ENCODE measurements around the gene SYTL1. TPM values are rescaled to one million over a fixed set of nuclear protein-coding genes. Genes with fewer than 3 reads are reported as not detected.

The SYTL1 gene
- total RNA-seq, 2 donors from 2014 or later, result 6.7 to 7.5 TPM

DNA sequence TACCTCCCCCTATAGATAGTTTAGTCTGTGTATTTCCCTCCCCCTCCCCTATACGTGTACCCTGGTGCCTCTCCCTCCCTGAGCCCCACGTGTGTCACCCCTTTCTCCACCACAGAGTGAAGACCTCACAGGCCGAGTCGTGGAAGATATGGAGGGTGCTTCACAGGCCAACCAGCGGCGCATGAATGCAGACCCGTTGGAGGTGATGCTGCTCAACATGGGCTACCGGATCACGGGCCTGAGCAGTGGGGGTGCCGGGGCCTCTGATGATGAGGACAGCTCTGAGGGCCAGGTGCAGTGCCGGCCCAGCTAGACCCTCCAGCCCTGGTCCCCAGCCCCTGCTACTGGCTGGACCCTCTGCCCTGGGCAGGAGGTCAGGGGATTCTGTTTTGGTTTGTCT, 35.8 kb upstream of the SYTL1 start:
- no peak overlapping the region for H3K9ac ChIP-seq (ENCODE audit: extremely low read depth, low read length, poor library complexity, severe bottlenecking)
- H3K27me3 Mint-ChIP-seq (ENCODE audit: insufficient read depth), result no peaks in the 10 kb centered on the region
- peak overlapping the region; percentile 79 for H3K27ac ChIP-seq (ENCODE audit: low read depth, low read length)
- no peaks in the 10 kb centered on the region for H3K27me3 ChIP-seq (ENCODE audit: control insufficient read depth, insufficient read depth, low read length, poor library complexity, severe bottlenecking)
- no peaks in the 10 kb centered on the region for H3K36me3 ChIP-seq (ENCODE audit: control insufficient read depth, insufficient read depth, low read length)
- H3K27ac Mint-ChIP-seq, result no peak overlapping the region
- no peak overlapping the region for H3K4me3 ChIP-seq (ENCODE audit: low read length)
- TF ChIP-seq CTCF (conservative IDR thresholded peaks at IDR 0.05), result no peak
- H3K4me1 ChIP-seq (ENCODE audit: control insufficient read depth, insufficient read depth, low read length), result peaks cover 15% of the 10 kb centered on the region
- H3K4me1 Mint-ChIP-seq, result peaks cover 24% of the 10 kb centered on the region
- peaks cover 14% of the 10 kb centered on the region for H3K36me3 Mint-ChIP-seq (ENCODE audit: low read depth)
- no peaks in the 10 kb centered on the region for H3K9me3 ChIP-seq (ENCODE audit: control insufficient read depth, low read length)
- H3K4me3 Mint-ChIP-seq, result no peak overlapping the region
- no peaks in the 10 kb centered on the region for H3K9me3 Mint-ChIP-seq
- 90 to 96% methylated on average over 6 to 11 of the region's 11 CpGs for WGBS, 2 experiments (ENCODE audit: insufficient coverage in 1 of 2, insufficient read length in 1 of 2)
- DNase-seq, result peak; percentile 36

DNA sequence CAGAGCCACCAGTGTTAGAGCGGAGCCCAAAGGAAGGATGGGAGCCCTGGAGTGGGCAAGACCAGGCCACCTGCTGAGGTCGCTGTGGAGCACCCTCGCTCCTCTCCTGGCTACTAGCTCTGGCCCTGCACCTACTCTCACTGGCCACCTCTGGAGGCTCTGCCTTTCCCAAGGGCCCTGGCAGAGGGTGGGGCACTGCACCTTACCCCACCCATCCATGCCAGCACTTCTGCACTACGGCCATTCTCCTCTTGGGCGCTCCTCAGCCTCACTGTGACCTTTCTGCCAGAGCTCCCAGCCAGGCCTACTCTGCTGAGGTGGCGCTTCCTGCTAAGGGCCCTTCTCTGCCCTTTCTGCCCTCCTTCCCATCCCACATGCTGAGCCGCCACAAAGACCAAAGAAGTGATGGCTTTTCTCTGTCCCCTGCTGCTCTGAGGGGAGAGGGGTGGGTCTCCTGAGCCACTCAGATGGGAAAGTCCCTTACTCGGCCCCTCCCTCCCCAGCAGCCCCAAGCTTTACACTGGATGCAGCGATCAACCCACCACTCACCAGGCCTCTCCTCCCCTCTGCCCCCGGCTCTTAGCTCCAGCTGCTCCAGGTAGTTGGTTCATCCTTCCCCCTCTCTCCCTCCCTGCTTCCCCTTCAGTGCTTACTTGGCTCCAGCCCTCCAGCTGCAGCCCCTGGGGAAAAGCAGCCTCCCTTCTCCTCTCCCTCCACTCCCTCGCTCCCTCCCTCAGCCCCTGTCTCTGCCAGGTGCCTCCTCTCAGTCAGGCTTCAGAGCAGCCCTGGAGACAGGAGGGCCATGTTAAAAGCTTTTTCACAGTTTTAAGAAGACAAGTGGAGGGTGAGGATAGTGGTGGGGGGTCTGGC, 34.7 kb upstream of the SYTL1 start:
- no peak overlapping the region for H3K4me3 ChIP-seq (ENCODE audit: low read length)
- no peaks in the 10 kb centered on the region for H3K27me3 ChIP-seq (ENCODE audit: control insufficient read depth, insufficient read depth, low read length, poor library complexity, severe bottlenecking)
- no peaks in the 10 kb centered on the region for H3K9me3 ChIP-seq (ENCODE audit: control insufficient read depth, low read length)
- peak; percentile 69 for TF ChIP-seq CTCF (conservative IDR thresholded peaks at IDR 0.05)
- H3K27me3 Mint-ChIP-seq (ENCODE audit: insufficient read depth), result no peaks in the 10 kb centered on the region
- DNase-seq, result peak; percentile 93
- H3K9ac ChIP-seq (ENCODE audit: extremely low read depth, low read length, poor library complexity, severe bottlenecking), result peak overlapping the region; percentile 11
- 45 to 53% methylated on average over 4 to 11 of the region's 11 CpGs for WGBS, 2 experiments (ENCODE audit: insufficient coverage in 1 of 2, insufficient read length in 1 of 2)
- H3K4me1 ChIP-seq (ENCODE audit: control insufficient read depth, insufficient read depth, low read length), result peaks cover 15% of the 10 kb centered on the region
- H3K9me3 Mint-ChIP-seq, result no peaks in the 10 kb centered on the region
- H3K4me3 Mint-ChIP-seq, result no peak overlapping the region
- H3K36me3 Mint-ChIP-seq (ENCODE audit: low read depth), result peaks cover 5% of the 10 kb centered on the region
- H3K36me3 ChIP-seq (ENCODE audit: control insufficient read depth, insufficient read depth, low read length), result no peaks in the 10 kb centered on the region
- peak overlapping the region; percentile 79 for H3K27ac ChIP-seq (ENCODE audit: low read depth, low read length)
- peaks cover 18% of the 10 kb centered on the region for H3K4me1 Mint-ChIP-seq
- peak overlapping the region; percentile 83 for H3K27ac Mint-ChIP-seq

DNA sequence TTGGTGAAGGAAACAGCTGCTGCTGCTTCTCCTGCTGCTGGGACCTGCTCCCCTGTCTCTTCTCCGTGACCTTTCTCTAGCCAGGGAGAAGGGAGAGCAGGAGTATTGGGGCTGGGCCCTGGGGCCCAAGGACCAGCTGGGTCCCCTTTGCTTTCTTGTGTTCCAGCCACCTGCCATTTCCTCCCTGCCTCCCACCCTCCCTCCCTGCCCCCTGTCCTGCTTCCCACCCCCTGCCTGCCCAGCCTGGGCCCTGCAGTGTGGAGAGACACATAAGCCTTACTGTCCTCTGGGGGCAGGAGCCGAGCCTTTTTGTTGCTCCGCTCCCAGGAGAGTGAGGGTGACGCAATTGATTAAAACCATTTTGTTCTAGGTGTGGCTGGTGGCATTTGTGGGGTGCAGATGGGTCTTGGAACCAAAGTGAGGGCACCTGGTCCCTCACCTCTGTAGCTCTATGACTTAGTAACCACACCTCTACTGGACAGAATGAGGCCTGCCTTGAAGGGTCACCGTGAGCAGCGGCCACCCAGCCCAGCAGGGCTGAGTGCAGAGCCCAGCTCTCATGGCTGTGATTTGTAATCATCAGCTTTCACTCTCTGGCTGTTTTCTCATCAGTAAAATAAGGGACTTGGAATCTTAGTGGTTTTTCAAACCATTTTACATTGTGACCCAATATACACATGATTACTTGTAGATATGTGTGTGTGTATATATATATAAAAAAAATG, 33.8 kb upstream of the SYTL1 start:
- DNase-seq, result peak; percentile 74
- H3K4me3 ChIP-seq (ENCODE audit: low read length), result no peak overlapping the region
- H3K27ac Mint-ChIP-seq, result peak overlapping the region; percentile 83

More for the DNA sequence above, 33.8 kb upstream of the SYTL1 start:
- peaks cover 18% of the 10 kb centered on the region for H3K4me1 Mint-ChIP-seq
- H3K27ac ChIP-seq (ENCODE audit: low read depth, low read length), result peak overlapping the region; percentile 79
- TF ChIP-seq CTCF (conservative IDR thresholded peaks at IDR 0.05), result peak; percentile 32
- no peaks in the 10 kb centered on the region for H3K9me3 ChIP-seq (ENCODE audit: control insufficient read depth, low read length)
- peak overlapping the region; percentile 11 for H3K9ac ChIP-seq (ENCODE audit: extremely low read depth, low read length, poor library complexity, severe bottlenecking)
- H3K4me3 Mint-ChIP-seq, result no peak overlapping the region
- no peaks in the 10 kb centered on the region for H3K27me3 ChIP-seq (ENCODE audit: control insufficient read depth, insufficient read depth, low read length, poor library complexity, severe bottlenecking)
- H3K9me3 Mint-ChIP-seq, result no peaks in the 10 kb centered on the region
- WGBS, 2 experiments (ENCODE audit: insufficient coverage in 1 of 2, insufficient read length in 1 of 2), result 78 to 88% methylated on average over 3 to 6 of the region's 6 CpGs
- no peaks in the 10 kb centered on the region for H3K36me3 ChIP-seq (ENCODE audit: control insufficient read depth, insufficient read depth, low read length)
- peaks cover 3% of the 10 kb centered on the region for H3K36me3 Mint-ChIP-seq (ENCODE audit: low read depth)
- no peaks in the 10 kb centered on the region for H3K27me3 Mint-ChIP-seq (ENCODE audit: insufficient read depth)
- peaks cover 15% of the 10 kb centered on the region for H3K4me1 ChIP-seq (ENCODE audit: control insufficient read depth, insufficient read depth, low read length)
